ENCODE results near the gene SLC6A11. TPM values are rescaled to one million over a fixed set of nuclear protein-coding genes. Genes with fewer than 3 reads are reported as not detected.

The SLC6A11 gene
- total RNA-seq, 1 donor from 2014 or later: 0.25 TPM

- Histone ChIP-seq H3K4me3 (no peak overlapping the region), H3K27ac (no peak overlapping the region), H3K36me3 (no peaks in the 10 kb centered on the region), H3K4me1 (no peaks in the 10 kb centered on the region), H3K27me3 (no peaks in the 10 kb centered on the region), H3K9me3 (no peaks in the 10 kb centered on the region)
- intact Hi-C loops (cut with DNase I): no loop called here
- TF ChIP-seq POLR2AphosphoS5 (IDR thresholded peaks at IDR 0.05; ENCODE audit: insufficient read depth in 1 of 2, low read depth in 1 of 2) (no peak), POLR2A (IDR thresholded peaks at IDR 0.05) (no peak), CTCF (IDR thresholded peaks at IDR 0.05) (no peak)
- DNase-seq (ENCODE audit: extremely low spot score in 2 of 2): no peak
Observed at GRCh38 chr3:10875914-10876313, 59.9 kb downstream of the SLC6A11 start.

GRCh38 chr3:10876661-10877060 lies 60.6 kb downstream of the SLC6A11 start:
- H3K27ac ChIP-seq: no peak overlapping the region
- no peaks in the 10 kb centered on the region for H3K9me3 ChIP-seq
- TF ChIP-seq CTCF (IDR thresholded peaks at IDR 0.05) (no peak), POLR2A (IDR thresholded peaks at IDR 0.05) (no peak), POLR2AphosphoS5 (IDR thresholded peaks at IDR 0.05; ENCODE audit: insufficient read depth in 1 of 2, low read depth in 1 of 2) (no peak)
- no peak overlapping the region for H3K4me3 ChIP-seq
- intact Hi-C loops (cut with DNase I): no loop called here
- H3K36me3 ChIP-seq: no peaks in the 10 kb centered on the region
- H3K27me3 ChIP-seq: no peaks in the 10 kb centered on the region
- H3K4me1 ChIP-seq: no peaks in the 10 kb centered on the region
- no peak for DNase-seq (ENCODE audit: extremely low spot score in 2 of 2)

- no peak for TF ChIP-seq POLR2AphosphoS5 (IDR thresholded peaks at IDR 0.05; ENCODE audit: insufficient read depth in 1 of 2, low read depth in 1 of 2)
- TF ChIP-seq CTCF (IDR thresholded peaks at IDR 0.05): no peak
- TF ChIP-seq POLR2A (IDR thresholded peaks at IDR 0.05): no peak
- Histone ChIP-seq H3K27ac (no peak overlapping the region), H3K4me1 (no peaks in the 10 kb centered on the region), H3K27me3 (no peaks in the 10 kb centered on the region), H3K36me3 (no peaks in the 10 kb centered on the region), H3K9me3 (no peaks in the 10 kb centered on the region), H3K4me3 (no peak overlapping the region)
- intact Hi-C loops (cut with DNase I): no loop called here
- DNase-seq (ENCODE audit: extremely low spot score in 2 of 2): no peak
Observed at GRCh38 chr3:10882851-10883250, 66.8 kb downstream of the SLC6A11 start.

GRCh38 chr3:10883478-10884234 lies 67.6 kb downstream of the SLC6A11 start:
- DNase-seq (ENCODE audit: extremely low spot score in 2 of 2): no peak
- Histone ChIP-seq H3K9me3 (no peaks in the 10 kb centered on the region), H3K27ac (no peak overlapping the region), H3K27me3 (no peaks in the 10 kb centered on the region), H3K4me3 (no peak overlapping the region), H3K4me1 (no peaks in the 10 kb centered on the region), H3K36me3 (no peaks in the 10 kb centered on the region)
- TF ChIP-seq POLR2AphosphoS5 (IDR thresholded peaks at IDR 0.05; ENCODE audit: insufficient read depth in 1 of 2, low read depth in 1 of 2): no peak
- TF ChIP-seq CTCF (IDR thresholded peaks at IDR 0.05): no peak
- no peak for TF ChIP-seq POLR2A (IDR thresholded peaks at IDR 0.05)
- intact Hi-C loops (cut with DNase I): no loop called here

- H3K27ac ChIP-seq: no peak overlapping the region
- DNase-seq (ENCODE audit: extremely low spot score in 2 of 2): no peak
- H3K4me3 ChIP-seq: no peak overlapping the region
- no peaks in the 10 kb centered on the region for H3K27me3 ChIP-seq
- peaks cover 5% of the 10 kb centered on the region for H3K9me3 ChIP-seq
- H3K36me3 ChIP-seq: no peaks in the 10 kb centered on the region
- no peaks in the 10 kb centered on the region for H3K4me1 ChIP-seq
- TF ChIP-seq POLR2AphosphoS5 (IDR thresholded peaks at IDR 0.05; ENCODE audit: insufficient read depth in 1 of 2, low read depth in 1 of 2) (no peak), POLR2A (IDR thresholded peaks at IDR 0.05) (no peak), CTCF (IDR thresholded peaks at IDR 0.05) (no peak)
- intact Hi-C loops (cut with DNase I): no loop called here
Observed at GRCh38 chr3:10887015-10887414, 71.0 kb downstream of the SLC6A11 start.
